CD4-positive, alpha-beta T cell treated with Interferon gamma for 1 hour (primary cell): ENCODE results near the gene FAM131C.
"Not testable (repeated sequence)": the region's sequence is repeated elsewhere in the genome, so short reads cannot be mapped to it uniquely, and the experiment has no call there.

Experiments used
- DNase-seq: peaks from one replicate; pipeline ENCODE4 v3.0.0-alpha.2; 2020

Gene FAM131C

GRCh38 chr1:16075337-16076030 is 2.0 kb upstream of the FAM131C start:
- DNase-seq: no peak

DNA sequence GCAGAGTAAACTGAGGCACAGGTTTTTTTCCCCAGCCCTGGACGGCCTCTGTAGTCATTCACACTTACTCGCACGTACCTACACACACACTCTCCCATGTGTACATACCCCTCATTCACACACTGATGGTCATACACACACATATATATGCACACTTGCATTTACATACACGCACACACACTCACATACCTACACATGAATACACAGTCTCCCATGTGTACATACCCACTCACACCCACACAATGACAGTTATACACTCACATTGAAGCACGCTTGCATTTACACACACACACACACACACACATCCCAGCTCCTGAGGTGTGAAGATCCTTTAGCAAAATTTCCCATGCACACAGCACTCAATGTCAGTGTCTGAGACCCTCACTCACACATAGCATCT is 766 bp upstream of the FAM131C start:
- no peak for DNase-seq

DNA sequence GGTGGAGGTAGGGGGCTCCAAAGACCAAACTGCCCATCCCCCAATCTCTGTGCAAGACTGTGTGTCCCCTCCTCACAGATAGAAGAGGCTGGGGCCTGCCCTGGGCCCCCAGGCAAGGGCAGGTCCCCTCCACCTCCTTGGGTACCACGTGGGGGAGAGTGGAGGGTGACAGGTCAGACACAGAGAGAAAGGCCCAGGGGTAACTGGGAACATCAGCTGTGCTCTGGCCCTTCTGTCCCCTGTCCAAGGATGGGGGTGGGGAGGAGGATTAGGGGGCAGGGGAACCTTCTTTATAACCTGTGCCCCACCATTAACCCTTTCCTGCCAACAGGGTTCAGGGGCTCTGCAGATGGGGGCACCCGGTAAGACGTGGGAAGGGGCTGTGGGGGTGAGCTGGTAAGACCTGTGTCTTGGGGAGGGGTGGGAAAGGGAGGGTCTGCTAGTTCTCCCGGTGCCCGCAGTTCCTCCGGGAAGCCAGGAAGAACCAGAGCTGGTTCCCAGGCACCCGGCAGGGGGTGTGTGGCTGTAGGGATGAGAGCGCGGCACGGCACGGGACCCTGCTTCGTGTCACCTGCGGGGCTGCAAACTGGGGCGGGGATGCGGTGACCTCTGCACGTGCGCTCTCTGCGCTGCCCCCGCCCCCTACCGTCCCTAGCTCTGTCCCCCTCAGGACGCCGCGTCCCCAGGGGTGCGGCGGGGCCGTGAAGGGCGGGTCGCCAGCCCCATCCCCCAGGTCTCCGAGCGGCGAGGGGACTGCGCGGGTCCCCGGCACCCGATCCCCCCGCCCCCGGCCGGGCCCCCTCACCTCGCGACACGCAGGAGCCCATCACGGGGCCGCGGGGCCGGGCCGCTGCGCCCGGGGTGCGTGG is 601 bp downstream of the FAM131C start:
- no peak for DNase-seq

DNA sequence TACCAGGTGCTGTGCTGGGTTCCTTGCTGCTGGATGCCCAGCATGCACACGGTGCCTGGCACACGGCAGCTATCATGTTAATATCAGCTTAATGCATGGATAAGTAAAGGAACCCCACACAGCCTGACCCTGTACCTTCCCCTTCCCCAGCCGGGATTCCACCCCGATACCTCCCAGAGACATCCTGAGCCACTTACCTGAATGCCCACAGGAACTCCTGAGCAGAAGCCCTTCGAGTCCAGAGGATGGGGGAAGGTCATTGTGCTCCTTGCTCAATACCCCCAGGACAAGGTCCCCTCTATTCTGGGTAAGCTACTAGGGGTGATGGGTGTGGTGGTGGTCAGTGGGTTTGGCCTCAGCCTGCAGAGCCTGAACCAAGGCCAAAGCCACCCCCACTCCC is 1.4 kb downstream of the FAM131C start:
- DNase-seq: no peak

- no peak for DNase-seq
Observed at GRCh38 chr1:16071614-16072013, 1.8 kb downstream of the FAM131C start.

- DNase-seq: no peak
Observed at GRCh38 chr1:16070640-16071355, 2.7 kb downstream of the FAM131C start.

DNA sequence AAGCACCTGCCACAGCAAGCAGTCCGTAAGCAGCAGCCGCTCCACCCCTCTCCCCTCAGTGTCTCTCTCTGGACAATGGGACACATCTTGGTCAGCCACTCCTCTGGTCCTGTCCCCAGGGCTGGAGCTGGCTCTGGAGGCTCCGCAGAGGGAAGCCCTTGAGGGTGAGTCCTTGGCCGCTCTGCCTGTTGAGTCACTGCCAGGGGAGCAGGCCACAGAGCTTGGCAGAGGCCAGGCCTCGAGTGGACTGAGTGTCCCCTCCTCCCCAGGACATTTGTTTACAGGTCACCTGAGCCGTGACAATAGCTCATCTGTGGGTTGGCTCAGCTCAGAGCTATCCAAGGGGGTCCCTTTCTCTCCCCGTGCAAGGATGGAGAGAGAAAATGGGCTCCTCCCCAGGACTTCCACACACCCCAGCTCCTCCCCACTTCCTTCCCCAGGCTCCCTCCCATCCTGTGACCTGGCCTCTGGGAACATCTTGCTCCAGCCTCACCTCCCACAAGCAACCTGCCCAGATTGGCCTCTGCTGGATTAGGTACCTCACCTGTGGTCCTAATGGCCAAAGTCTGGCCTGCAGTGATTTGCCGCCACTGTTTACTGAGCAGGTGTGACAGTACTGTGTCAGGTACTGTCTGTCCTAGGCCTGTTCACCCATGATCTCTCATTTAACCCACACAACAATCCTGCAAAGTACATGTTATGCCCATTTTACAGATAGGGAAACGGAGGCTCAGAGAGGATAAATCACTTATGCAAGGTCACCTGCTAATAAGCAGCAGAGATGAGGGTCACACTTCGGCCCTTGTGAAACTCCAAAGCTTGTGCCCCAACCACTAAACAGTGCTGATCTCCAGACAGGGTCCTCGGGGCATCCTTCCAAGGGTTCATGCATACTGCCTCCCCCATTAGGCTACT is 4.8 kb downstream of the FAM131C start:
- no peak for DNase-seq

GRCh38 chr1:16067933-16068332 is 5.5 kb downstream of the FAM131C start:
- no peak for DNase-seq

DNA sequence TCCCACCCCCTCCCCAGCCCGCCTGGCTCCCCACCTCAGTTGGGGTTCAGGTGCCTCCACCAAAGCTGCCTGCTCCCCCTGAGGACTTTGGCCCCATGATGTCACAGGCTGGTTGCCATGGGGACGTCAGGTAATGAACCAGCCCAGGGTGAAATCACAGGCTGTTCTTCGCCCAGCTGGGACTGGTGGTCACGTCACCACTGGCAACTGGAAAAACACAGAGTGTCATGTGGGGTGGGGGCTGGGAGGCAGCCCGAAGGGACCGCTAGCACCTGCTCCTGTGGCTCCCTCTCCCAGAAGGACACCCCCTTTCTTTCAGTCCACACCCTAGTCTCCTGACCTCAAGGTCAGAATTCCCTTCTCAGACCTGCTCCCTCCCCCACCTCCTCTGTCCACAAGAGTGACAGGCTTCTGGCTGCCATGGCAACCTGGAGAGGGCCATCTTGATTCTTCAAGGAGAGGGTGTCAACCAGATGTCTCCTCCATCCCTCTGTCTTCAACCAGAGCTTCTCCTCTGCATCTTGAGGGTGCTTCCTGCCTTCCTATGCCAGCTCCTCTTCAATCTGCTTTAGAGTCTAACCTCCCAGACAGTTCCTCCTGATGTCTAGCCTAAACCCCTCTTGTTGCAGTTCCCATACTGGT is 6.2 kb downstream of the FAM131C start:
- DNase-seq: no peak

GRCh38 chr1:16066245-16066644 is 7.2 kb downstream of the FAM131C start:
- DNase-seq: no peak

DNA sequence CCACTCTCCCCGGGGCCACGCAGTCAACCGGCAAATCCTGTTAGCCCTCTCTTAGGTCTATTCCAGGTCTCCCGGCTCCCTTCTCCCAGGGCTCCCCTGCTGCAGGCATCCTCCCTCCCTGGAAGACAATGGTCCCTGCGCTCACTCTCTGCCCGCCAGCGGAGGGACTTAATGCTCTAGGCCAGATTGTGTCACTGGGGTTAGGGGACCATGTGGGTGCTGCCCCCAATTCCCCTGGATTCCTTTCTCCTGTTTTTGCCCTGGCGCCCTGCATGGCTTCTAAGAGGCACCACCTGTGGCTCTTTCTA is 8.2 kb downstream of the FAM131C start:
- no peak for DNase-seq

GRCh38 chr1:16064536-16065268 is 8.7 kb downstream of the FAM131C start:
- no peak for DNase-seq

DNA sequence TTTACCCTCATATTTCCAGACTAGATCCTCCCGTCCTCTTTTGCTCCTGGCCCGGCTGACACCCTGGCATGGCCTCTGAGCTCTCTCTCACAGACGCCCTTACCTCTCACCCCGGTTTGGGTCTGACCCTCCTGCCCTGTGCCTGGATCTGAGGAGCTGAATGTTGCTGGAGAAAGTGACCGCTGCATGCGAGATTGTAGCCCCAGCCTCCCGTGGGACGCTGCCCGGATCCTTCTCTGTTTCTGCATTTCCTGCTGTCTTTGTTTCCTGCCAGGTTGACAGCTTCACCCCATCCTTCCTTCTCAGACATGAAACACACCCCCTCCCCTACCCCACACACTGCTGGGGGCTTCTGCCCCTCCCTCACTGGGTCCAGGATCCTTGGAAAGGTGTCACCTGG is 9.5 kb downstream of the FAM131C start:
- DNase-seq: no peak

GRCh38 chr1:16063226-16063829 is 10.1 kb downstream of the FAM131C start:
- DNase-seq: no peak

- not testable (repeated sequence) for DNase-seq
Observed at GRCh38 chr1:16062687-16063075, 10.8 kb downstream of the FAM131C start.

- not testable (repeated sequence) for DNase-seq
Observed at GRCh38 chr1:16061989-16062686, 11.3 kb downstream of the FAM131C start.

- no peak for DNase-seq
Observed at GRCh38 chr1:16061266-16061665, 12.2 kb downstream of the FAM131C start.

DNA sequence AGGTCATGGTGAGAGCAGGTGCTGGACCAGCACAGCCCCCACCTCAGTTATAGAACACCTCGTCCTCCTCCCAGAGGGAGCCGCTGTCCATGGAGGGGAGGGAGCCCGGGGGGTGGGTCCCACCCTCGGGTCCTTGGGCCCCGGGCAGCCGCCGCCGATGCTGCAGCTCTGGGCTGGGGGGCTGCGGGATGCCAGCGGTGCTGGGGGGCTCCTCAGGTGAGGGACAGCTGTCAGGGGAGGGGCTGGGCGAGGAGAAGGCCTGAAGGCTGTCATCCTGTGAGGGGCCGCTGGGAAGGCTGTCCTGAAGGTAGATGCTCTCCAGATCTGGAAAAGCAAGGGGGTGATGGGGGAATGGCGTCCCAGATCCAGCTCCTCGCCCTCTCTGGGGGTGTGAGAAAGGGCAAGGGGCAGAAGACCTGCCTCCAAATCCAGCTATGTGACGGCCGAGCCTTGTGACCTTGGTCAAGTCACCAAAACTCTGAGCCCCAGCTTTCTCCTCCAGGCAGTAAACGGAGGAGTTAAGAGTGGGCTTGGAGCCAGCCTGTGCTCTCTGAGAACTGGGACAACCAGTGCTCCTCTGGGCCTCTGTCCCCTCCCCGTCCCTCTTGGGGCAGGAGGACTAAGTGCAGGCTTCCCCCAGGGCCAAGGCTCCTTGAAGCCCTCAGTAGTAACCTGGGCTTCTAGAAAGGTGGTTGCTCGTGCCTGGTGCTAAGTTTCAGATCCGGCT is 14.9 kb downstream of the FAM131C start:
- DNase-seq: not testable (repeated sequence)

- not testable (repeated sequence) for DNase-seq
Observed at GRCh38 chr1:16057314-16057915, 16.0 kb downstream of the FAM131C start.
